ENCODE results near the gene THY1. TPM values are rescaled to one million over a fixed set of nuclear protein-coding genes. Genes with fewer than 3 reads are reported as not detected.

Gene THY1
- total and polyA plus RNA-seq, 9 of the 15 experiments (the other 6 are each of a cell fraction or from before 2014, with no cell fraction given) = 0.07 to 0.40 (median 0.16) TPM; not detected in 5

DNA sequence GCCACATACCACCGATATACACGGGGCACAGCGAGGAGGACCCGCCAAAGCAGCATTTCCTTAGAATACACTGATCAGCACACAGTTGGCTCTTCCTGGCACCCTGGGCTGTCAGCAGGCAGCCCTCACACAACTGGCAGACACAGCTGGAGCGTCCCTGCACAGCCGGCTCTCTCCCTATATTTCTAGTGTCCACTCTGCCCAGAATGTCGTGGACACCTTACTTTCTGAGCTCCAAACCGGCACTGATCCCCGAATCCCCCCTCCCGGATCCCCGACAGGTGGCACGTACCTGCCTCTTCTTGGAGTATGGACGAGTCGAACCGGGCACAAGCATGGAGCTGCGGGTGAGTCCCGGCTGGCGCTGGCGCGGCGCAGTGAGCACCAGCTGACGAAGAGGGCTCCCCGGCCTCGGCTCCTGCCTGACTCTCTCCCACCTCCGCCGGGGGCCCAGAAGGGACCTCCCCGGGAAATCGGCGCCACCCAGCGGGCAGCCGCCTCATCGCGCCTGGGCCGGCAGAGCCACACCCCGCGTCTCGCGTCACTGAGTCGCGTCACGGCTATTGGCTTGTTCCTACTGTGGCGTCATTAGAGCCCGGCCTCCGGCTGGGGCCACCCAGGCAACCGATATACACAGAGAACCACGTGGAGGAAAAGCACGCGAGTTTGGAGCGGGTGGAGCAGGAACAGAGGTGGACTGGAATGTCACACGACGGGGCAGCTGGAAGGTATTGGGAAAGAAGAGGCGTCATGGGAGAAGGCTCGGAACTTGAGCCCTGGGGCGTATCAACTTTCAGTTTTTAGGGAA lies 41.6 kb downstream of the THY1 start, which contains the start of gene USP2 (continued):
- no peak for TF ChIP-seq NR2C1 (IDR thresholded peaks at IDR 0.05)
- TF ChIP-seq NR2C1 (tag; IDR thresholded peaks at IDR 0.05) = no peak
- TF ChIP-seq SMARCA5 (IDR thresholded peaks at IDR 0.05) = no peak
- 0 out of 2 replicates have a peak, but pooled peaks have one; percentile 54 for TF ChIP-seq KAT7 (CRISPR knock-in tag; IDR thresholded peaks at IDR 0.05; ENCODE audit: borderline replicate concordance)
- 0 out of 2 replicates have a peak, but pooled peaks have one; percentile 18 for TF ChIP-seq ZHX1 (conservative IDR thresholded peaks at IDR 0.05; ENCODE audit: low read length)
- TF ChIP-seq ELF2 (CRISPR knock-in tag; IDR thresholded peaks at IDR 0.05) = 0 out of 2 replicates have a peak, but pooled peaks have one; percentile 54
- TF ChIP-seq, protein P1, sequence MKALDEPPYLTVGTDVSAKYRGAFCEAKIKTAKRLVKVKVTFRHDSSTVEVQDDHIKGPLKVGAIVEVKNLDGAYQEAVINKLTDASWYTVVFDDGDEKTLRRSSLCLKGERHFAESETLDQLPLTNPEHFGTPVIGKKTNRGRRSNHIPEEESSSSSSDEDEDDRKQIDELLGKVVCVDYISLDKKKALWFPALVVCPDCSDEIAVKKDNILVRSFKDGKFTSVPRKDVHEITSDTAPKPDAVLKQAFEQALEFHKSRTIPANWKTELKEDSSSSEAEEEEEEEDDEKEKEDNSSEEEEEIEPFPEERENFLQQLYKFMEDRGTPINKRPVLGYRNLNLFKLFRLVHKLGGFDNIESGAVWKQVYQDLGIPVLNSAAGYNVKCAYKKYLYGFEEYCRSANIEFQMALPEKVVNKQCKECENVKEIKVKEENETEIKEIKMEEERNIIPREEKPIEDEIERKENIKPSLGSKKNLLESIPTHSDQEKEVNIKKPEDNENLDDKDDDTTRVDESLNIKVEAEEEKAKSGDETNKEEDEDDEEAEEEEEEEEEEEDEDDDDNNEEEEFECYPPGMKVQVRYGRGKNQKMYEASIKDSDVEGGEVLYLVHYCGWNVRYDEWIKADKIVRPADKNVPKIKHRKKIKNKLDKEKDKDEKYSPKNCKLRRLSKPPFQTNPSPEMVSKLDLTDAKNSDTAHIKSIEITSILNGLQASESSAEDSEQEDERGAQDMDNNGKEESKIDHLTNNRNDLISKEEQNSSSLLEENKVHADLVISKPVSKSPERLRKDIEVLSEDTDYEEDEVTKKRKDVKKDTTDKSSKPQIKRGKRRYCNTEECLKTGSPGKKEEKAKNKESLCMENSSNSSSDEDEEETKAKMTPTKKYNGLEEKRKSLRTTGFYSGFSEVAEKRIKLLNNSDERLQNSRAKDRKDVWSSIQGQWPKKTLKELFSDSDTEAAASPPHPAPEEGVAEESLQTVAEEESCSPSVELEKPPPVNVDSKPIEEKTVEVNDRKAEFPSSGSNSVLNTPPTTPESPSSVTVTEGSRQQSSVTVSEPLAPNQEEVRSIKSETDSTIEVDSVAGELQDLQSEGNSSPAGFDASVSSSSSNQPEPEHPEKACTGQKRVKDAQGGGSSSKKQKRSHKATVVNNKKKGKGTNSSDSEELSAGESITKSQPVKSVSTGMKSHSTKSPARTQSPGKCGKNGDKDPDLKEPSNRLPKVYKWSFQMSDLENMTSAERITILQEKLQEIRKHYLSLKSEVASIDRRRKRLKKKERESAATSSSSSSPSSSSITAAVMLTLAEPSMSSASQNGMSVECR (CRISPR knock-in tag; IDR thresholded peaks at IDR 0.05) = peak; percentile 98
- TF ChIP-seq ZNF511 (CRISPR knock-in tag; IDR thresholded peaks at IDR 0.05) = no peak
- TF ChIP-seq NONO (IDR thresholded peaks at IDR 0.05; ENCODE audit: low read depth in 2 of 2, low read length in 1 of 2) = peak in 1 of 2 experiments; percentile 60; a peak in 1 of 4 replicates
- TF ChIP-seq PHF21A (IDR thresholded peaks at IDR 0.05; ENCODE audit: borderline replicate concordance, low read depth) = no peak
- TF ChIP-seq ZNF143 (CRISPR knock-in tag; IDR thresholded peaks at IDR 0.05) = no peak
- no peak for TF ChIP-seq ZNF77 (CRISPR knock-in tag; IDR thresholded peaks at IDR 0.05)
- TF ChIP-seq POLR3G (IDR thresholded peaks at IDR 0.05; ENCODE audit: extremely low read depth, insufficient read length, insufficient replicate concordance) = no peak
- 0 out of 2 replicates have a peak, but pooled peaks have one; percentile 44 for TF ChIP-seq ZBTB43 (CRISPR knock-in tag; IDR thresholded peaks at IDR 0.05)
- TF ChIP-seq, protein P2, sequence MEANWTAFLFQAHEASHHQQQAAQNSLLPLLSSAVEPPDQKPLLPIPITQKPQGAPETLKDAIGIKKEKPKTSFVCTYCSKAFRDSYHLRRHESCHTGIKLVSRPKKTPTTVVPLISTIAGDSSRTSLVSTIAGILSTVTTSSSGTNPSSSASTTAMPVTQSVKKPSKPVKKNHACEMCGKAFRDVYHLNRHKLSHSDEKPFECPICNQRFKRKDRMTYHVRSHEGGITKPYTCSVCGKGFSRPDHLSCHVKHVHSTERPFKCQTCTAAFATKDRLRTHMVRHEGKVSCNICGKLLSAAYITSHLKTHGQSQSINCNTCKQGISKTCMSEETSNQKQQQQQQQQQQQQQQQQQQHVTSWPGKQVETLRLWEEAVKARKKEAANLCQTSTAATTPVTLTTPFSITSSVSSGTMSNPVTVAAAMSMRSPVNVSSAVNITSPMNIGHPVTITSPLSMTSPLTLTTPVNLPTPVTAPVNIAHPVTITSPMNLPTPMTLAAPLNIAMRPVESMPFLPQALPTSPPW (CRISPR knock-in tag; IDR thresholded peaks at IDR 0.05) = peak; percentile 79
- TF ChIP-seq ZNF561 (CRISPR knock-in tag; conservative IDR thresholded peaks at IDR 0.05) = no peak
